Fibroblast of skin of scalp (primary cell): ENCODE data around the gene GGTLC3. TPM values are rescaled to one million over a fixed set of nuclear protein-coding genes. Genes with fewer than 3 reads are reported as not detected.
"Not testable (repeated sequence)": the region's sequence is repeated elsewhere in the genome, so short reads cannot be mapped to it uniquely, and the experiment has no call there.

Experiments used
- DNase-seq: peaks from one replicate; pipeline ENCODE4 v3.0.0-alpha.2; 2013
- polyA plus RNA-seq, 2 experiments: library from polyadenylated mRNA; unstranded; fragments of 120-200 nt; gene quantifications; one replicate each; pipeline ENCODE4 v1.2.1, GENCODE V29; 2013; ENCODE audit not compliant: insufficient read length in 2 of 2

GGTLC3 gene
- polyA plus RNA-seq (2013, experiment 1 of 2; ENCODE audit: insufficient read length), result not detected
- polyA plus RNA-seq (2013, experiment 2 of 2; ENCODE audit: insufficient read length), result not detected

DNA sequence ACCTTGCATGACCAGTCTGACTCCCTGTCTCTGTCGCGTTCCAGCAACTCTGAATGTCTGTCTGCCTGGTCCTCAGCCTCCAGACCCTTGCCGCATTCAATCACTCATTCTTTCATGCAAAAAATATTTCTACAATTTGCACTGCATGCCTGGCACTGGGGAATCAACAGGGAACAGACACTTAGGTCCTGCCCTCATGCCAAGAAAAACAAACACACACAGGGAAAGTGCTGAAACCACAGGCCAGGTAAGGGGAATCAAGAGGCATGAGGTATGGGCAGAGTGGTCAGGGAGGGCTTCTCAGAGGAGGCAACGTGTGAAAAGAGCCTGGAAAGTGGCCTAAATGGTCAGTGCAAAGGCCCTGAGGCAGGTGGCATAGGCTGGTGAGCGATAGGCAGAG is at the start of gene GGTLC3:
GGTLC3 (minus strand) TSS at position 101 of the 400 bp plus-strand sequence. CDS start 264 bp downstream, outside the sequence.
- DNase-seq, result not testable (repeated sequence)

GRCh38 chr22:18560099-18560974 is 42.4 kb upstream of the GGTLC3 start:
- DNase-seq, result not testable (repeated sequence)

DNA sequence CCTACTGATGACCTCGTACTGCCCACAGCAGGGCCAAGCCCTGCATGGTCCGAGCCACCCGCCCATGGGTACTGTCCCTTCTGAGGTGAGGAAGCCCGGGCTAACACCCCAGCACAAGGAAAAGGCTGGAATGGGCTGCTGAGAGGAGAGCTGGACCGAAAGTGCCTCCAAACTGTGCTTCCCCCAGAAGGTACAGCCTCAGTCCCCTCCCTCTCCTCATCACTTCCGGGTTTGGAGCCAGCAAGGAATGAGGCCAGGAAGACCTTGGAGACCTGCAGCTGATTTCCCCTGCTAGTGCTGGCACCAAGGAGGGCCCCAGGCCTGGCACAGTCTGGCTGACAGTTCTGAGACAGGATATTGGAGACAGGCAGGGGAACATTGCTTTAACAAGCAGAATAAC is 41.0 kb upstream of the GGTLC3 start:
- not testable (repeated sequence) for DNase-seq

DNA sequence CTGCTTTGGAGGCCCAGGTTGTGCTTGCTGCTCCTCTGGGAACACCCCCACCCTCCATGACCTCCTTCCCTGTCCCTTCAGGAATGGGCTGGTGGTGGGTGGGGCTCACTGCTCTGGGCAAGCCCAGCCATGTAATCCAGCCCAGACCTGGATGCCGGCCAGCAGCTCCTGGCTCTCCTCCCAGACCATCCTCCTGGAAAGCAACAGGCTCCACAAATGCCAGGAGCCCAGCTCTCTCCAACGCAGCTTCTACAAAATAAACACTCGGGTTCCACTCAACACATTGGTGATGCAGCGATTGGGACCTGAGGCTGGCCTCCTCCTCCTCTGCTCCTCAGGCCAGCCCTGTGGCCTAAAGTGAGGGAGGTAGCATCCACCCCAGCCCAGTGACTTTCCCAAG is 40.6 kb upstream of the GGTLC3 start:
- DNase-seq, result not testable (repeated sequence)

- DNase-seq, result not testable (repeated sequence)
Observed at GRCh38 chr22:18554280-18555256, 36.6 kb upstream of the GGTLC3 start.

GRCh38 chr22:18552839-18553597 is 35.1 kb upstream of the GGTLC3 start:
- DNase-seq, result not testable (repeated sequence)

- not testable (repeated sequence) for DNase-seq
Observed at GRCh38 chr22:18551046-18551445, 33.1 kb upstream of the GGTLC3 start.

GRCh38 chr22:18549458-18550179 is 31.7 kb upstream of the GGTLC3 start:
- not testable (repeated sequence) for DNase-seq

DNA sequence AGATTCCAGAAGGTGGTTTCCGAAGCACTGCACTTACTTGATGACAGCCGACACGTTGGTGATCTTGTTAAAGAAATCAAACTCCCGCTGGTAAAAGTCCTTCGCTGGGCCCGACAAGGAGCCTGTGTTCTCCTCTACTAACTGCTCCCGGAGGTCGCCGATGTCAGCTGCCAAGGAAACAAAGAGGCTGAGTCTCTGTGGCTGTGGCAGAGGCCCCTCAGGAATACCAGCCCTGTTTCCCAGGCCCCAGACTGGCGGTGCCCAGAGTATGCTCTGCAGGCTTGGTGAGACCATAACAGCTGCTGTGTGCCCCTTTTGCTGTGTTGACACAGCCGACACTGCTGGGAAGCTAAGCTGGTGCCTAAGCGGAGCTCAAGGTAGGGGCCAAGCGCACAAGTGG is 26.7 kb upstream of the GGTLC3 start:
- DNase-seq, result not testable (repeated sequence)

GRCh38 chr22:18543400-18543799 is 25.4 kb upstream of the GGTLC3 start:
- DNase-seq, result not testable (repeated sequence)

- DNase-seq, result not testable (repeated sequence)
Observed at GRCh38 chr22:18539994-18540393, 22.0 kb upstream of the GGTLC3 start.

DNA sequence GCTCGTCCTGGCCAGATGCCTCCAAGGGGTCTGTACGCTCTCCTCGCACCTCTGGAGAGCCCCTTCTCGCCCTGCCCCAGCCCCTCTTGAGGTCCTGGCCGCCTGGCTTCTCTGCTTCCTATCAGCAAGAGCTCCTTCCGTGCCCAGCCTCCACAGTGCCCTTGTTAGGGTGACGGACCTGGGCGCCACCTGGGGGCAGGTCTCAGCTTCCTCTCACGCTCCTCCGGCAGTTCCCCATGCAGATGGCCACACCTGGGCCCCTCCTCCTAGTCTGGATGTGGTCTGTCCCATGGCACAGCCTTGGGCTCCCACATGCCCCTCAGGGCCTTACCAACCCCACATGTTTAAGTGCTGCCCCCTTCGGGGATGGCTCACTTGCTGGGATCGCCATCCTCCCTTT is 16.4 kb upstream of the GGTLC3 start:
- DNase-seq, result not testable (repeated sequence)

DNA sequence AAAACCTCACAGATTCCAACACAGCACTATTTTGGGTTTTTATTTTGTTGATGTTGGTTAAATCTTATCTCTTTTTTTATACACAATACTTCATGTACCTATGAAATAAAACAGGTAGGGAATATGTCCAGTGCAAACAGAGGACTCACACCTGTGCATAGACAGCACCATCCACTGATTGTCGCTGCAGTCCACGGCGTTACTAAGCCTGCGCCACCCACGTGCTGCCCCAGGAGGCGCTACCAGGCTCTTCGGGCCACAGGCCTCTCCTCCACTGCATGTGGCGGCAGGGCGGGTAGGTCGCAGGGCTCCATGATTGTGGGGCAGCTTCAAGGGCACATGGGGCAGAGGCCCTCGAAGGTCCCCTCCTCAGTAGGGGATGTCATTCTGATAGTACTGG is 15.7 kb upstream of the GGTLC3 start:
- DNase-seq, result not testable (repeated sequence)

- not testable (repeated sequence) for DNase-seq
Observed at GRCh38 chr22:18529416-18530145, 11.6 kb upstream of the GGTLC3 start.

GRCh38 chr22:18528597-18529415 is 10.8 kb upstream of the GGTLC3 start:
- peak; percentile 56 for DNase-seq

- DNase-seq, result not testable (repeated sequence)
Observed at GRCh38 chr22:18527752-18528596, 10.0 kb upstream of the GGTLC3 start, which contains the start of gene TMEM191B. TSS of gene TMEM191B (plus strand) at chr22:18527802. CDS start at chr22:18527981, 179 bp downstream.

GRCh38 chr22:18523328-18523727 is 5.4 kb upstream of the GGTLC3 start:
- DNase-seq, result not testable (repeated sequence)

DNA sequence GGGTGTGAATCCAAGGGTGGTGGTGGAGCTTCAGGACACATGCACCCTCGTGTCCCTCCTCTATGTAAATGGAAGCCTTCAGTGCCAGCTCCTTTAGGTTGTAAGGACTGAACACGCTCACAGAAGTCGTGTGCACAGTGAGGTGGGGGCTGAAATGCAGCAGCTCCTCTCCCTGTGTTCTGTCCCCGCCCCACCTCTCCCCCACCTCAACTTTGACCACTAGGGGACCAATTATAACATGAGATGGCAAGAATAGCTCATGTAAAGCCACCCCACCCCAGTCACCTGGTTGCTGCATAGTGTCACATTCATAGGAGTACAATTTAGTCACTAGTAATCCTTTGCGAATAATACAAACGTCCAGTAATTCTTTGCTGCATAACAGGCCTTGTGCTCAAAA is 4.8 kb upstream of the GGTLC3 start:
- DNase-seq, result not testable (repeated sequence)
